Sigmoid colon (tissue), 4 donors: ENCODE data around the gene RHOH.

ENCODE experiments used
- CTCF ChIP-seq, 4 experiments: fragments of 450-650 bp in 3 of 4; fragments of 200-600 bp in 1 of 4; IDR thresholded peaks; one replicate each; pipeline ENCODE4 v1.5.1; 2016 to 2019; ENCODE audit warnings: antibody characterized with exemption in 4 of 4, mild to moderate bottlenecking in 3 of 4, moderate library complexity in 2 of 4
- EP300 ChIP-seq, 4 donors: sonication (generic); formaldehyde crosslinking; IDR thresholded peaks; one replicate each; pipeline ENCODE4 v1.6.1; 2017; ENCODE audit warnings: antibody characterized with exemption in 4 of 4
- POLR2A ChIP-seq, 2 donors: fragments of 450-650 bp; IDR thresholded peaks; one replicate each; pipeline ENCODE4 v1.6.1; 2016; ENCODE audit warnings: antibody characterized with exemption in 2 of 2, mild to moderate bottlenecking in 2 of 2, moderate library complexity in 2 of 2

- TF ChIP-seq CTCF (IDR thresholded peaks at IDR 0.05) (no peak), POLR2A (IDR thresholded peaks at IDR 0.05) (no peak), EP300 (IDR thresholded peaks at IDR 0.05) (no peak)
Observed at GRCh38 chr4:40210776-40211175, 13.9 kb downstream of the RHOH start.
